GM21526 (cell line): Measurements from ENCODE around the gene PKP4.
A peak's percentile ranks its signal among the peaks of the same experiment; 100 is the strongest.

Experiments used
- ATAC-seq: cut with Tn5 transposase; IDR thresholded peaks from one replicate; pipeline ENCODE4 v1.9.1; 2021; ENCODE audit warnings: moderate library complexity; ENCODE audit not compliant: unreplicated experiment, low FRiP score

The PKP4 gene

DNA sequence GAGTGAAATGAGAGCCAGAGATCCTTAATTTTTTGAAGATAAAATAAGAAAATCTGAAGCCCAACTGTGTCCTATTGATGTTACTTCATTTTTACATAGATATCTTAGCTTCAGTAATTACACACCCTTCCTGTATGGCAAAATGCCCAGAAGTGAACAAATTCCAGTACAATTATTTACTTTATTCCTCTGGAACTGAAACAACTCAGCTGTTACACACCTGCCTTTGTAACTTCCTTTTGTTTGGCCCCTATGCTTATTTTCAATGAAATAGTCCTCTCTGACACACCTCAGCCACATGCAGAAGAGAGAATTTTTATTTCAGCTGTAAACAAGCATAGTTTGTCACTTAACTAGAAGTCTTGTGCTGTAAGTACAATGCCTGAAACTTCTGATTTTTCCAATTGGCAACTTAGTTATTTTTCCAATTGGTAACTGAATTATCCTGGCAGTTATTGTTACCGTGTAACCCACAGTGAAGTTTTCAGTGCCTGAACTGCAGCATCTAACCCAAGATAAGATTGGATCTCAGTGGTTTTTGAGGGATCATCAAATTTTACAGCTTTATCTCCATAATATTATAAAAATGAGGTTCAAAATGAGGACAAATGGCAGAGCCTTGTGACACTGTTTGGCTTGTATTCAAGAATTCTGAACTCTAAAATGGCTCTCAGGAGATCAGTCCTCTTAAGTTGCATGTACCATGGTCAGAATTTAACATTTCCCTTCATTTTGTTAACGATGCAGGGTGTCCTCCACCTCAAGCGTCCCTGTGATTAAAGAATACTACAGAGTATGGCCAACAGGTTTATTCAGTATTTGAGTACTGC, 82.6 kb downstream of the PKP4 start:
- ATAC-seq = no peak

- no peak for ATAC-seq
Observed at GRCh38 chr2:158542577-158542976, 85.8 kb downstream of the PKP4 start.

DNA sequence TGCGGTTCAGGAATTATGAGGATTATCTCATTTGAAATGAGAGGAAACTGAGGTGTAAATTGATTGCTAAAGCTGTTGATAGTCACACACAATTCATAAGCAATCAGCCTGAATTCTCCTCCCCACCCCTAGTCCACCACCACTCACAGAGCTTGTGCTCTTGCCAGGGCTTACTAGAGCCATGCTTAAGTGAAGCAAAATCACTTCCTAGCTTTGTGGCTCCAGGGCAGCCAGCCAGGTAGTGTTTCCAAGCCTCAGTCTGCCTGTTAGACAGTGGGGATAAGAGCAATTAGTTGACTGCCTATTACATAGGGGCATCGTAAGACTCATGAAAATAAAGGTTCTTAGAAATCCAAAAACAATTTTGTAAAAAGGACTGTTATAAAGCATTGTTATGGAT, 87.2 kb downstream of the PKP4 start:
- no peak for ATAC-seq

DNA sequence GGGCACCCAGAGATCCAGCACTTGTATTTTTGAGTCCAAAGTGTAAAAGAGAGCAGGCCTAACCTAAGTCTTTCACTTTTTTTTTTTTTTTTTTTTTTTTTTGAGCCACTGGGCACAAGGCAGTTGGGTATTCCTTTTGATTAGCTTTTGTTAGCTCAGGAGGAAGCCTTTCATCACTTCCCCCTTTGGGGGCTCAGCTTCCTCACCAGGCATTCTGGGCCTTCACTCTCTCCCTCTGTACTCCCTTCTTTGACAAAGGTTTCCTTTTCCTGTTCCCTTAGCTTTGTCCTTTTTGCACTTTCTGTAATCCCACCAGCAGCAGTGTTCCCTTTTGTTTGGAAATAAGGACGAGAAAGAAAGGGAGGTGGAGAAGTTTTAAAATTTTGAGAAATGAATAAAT, 88.2 kb downstream of the PKP4 start:
- no peak for ATAC-seq

DNA sequence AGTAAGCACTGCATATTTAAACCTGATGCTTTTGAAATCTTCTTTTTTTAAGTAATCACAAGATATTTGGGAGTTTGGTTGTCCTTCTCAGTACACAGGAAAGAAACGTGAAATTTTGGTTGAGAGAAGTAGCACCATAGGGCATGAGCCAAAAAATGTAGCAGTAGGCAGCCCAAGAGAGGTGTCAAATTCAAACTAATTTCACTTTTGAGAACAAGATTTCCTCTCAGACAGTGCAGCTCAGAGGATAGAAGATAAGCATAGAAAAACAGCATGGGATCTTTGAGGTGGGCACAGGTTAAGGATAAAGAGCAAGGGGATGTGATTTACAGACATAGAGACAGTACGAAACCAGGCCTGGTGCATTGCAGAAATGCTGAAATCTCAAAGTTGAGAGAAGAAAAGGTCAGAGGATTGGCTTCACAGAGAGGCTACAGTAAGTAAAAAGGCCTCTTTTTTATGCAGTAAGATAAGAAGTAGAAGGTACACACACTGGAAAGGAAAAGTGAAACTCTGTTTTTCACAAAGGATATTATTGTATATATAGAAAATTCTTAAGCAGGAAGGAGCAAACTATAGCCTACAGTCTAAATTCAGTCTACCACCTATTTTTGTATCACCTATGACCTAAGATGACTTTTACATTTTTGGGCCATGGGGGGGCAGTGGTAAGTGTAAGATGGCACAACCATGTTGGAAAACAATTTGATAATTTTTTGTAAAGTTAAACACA, 89.8 kb downstream of the PKP4 start:
- ATAC-seq = peak; percentile 60

DNA sequence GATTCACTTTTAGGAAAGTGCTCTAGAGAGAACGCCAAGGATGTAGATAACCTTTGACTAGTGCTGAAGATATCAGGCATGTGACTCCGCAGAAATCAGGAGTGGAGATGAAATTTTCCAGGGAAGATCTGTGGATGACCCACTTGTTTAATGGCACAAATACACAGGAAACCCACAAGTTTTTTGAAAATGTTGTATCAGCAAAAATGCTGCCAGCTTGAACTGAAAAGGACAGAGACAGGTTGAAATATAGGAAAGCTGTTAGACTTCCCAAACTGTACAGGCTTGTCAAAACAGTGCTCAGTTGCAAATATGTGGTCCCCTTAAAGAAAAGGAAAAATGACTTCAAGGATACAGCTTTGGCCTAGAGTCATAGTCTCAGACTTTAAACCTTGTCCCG, 96.5 kb downstream of the PKP4 start:
- no peak for ATAC-seq

- ATAC-seq = no peak
Observed at GRCh38 chr2:158554996-158555395, 98.2 kb downstream of the PKP4 start.

GRCh38 chr2:158556124-158556523, 99.4 kb downstream of the PKP4 start:
- ATAC-seq = no peak

DNA sequence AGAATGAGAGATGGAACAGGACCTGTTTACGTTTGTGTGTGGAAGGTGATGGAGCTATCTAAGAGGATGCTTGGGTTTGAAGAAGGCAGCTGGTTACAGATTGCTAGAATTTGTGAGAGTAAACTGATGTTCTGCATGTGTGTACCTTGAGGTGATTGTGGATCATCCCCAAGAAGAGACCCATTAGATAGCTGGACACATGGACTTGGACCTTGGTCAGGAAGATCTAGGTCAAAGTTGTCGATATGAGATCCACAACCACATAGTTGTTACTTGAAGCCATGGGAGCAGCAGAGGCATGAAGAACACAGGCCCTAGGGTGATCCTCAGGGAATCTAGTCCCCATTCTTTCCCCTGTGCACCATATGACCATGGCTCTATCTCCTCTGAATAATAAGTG, 101.0 kb downstream of the PKP4 start:
- ATAC-seq = no peak

DNA sequence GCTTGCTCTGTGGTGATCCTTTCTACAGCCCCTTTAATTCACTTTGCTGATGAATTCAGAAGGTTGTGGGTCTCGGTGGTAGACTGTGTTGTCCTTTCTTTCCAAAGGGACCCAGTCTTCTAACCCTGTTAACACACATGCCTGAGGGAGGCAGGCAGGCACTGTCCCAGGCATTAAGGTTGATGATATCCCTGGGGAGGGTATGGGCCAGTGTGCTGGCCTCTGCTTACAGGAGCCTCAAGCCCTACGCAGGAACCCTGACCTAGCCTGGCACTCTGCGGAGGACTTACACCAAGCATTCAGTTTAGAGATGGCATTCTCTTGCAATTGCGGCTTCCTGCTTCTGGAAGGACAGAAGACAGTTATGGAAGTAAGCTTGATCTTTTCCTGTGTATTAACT, 102.5 kb downstream of the PKP4 start:
- no peak for ATAC-seq

- no peak for ATAC-seq
Observed at GRCh38 chr2:158560259-158560658, 103.5 kb downstream of the PKP4 start.

DNA sequence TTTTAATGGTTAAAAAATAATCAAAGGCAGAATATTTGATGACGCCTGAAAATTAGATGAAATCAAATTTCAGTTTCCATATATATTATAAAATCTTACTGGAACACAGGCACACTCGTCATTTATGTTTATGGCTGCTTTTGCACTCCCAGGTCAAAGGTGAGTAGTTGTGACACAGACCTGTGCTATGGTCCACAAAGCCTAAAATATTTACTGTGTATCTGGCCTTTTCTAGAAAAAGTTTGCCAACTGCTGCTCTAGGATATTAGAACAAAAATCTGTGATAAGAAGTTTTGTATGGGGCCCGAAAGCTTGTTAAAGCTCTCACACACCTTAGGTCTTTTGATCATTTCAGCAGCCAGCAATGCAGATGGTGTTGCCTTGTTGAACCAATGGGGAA, 104.3 kb downstream of the PKP4 start:
- no peak for ATAC-seq

GRCh38 chr2:158567208-158567607, 110.5 kb downstream of the PKP4 start:
- ATAC-seq = no peak

- ATAC-seq = no peak
Observed at GRCh38 chr2:158569284-158569683, 112.5 kb downstream of the PKP4 start.

DNA sequence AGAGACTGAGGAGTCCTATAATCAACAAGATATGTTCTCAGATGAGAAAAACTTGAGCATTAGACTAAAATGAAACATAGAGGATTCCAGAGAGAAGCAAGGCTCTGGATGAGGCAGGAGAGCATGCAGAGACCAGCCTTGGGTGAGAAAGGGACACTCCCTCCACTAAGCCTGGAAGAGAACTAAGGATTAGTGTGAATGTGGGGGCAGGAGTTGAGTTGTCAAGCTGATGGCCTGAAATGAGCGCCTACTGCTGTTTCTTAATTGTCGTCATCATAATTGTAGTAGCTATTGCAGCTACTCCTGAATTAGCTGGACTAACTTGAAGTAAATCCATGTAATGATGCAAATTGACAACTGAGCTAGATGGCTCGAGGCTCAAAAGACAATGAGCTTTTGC, 114.1 kb downstream of the PKP4 start:
- no peak for ATAC-seq

DNA sequence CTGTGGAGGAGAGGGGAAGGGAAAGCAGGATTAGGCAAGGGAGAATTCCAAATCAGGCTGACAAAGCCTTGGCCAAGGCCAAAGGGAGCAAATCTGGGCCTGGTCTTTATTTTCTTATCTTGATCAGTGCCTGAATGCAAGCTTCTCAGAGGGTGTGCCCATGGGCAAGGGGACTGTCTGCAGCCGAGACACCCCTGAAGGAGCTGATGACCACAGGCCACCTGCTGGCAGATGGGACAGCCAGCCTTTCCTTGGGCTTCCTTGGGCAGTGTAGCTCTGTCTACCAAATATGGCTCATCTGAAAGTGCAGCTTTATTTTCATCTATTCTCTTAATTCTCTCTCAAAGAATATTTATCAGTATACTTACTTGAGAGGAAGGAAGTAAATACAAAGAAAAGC, 117.0 kb downstream of the PKP4 start:
- no peak for ATAC-seq

GRCh38 chr2:158575051-158575635, 118.4 kb downstream of the PKP4 start:
- ATAC-seq = no peak

GRCh38 chr2:158577141-158577540, 120.4 kb downstream of the PKP4 start:
- ATAC-seq = no peak

DNA sequence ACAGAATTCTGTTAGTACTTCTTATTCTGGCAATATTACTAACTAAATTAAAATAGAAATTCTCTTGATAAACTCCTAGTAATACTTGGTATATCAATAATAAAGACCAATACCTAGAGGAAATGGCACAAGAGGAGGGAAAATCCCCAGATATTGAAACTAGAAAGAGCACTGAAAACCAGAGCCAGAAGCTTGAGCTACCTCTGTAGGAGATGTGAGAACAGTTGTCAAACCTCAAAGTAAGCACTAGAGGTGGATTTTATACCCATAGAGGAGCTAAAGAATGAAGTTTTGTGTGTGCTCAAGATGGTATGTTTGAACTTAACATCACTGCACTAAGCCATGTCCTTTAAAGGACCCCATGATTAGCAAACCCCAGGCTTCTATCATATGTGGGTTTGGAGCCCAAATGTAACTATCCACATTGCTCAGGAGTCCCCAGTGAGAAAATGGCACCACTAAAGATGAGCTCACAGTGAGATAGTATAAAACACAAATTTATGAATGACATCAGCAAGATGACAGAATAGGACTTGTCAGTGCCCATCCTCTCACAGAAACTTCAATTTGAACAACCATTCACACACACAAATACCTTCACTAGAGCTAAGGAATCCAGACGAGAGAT, 122.1 kb downstream of the PKP4 start:
- peak; percentile 91 for ATAC-seq

- ATAC-seq = no peak
Observed at GRCh38 chr2:158579928-158580327, 123.2 kb downstream of the PKP4 start.

GRCh38 chr2:158580760-158581159, 124.0 kb downstream of the PKP4 start:
- ATAC-seq = no peak
